ENCODE data around the gene SLC48A1. TPM values are rescaled to one million over a fixed set of nuclear protein-coding genes. Genes with fewer than 3 reads are reported as not detected.
A peak's percentile ranks its signal among the peaks of the same experiment; 100 is the strongest.

The SLC48A1 gene
- total RNA-seq, 2 donors from 2014 or later: 22.1 to 28.9 TPM

DNA sequence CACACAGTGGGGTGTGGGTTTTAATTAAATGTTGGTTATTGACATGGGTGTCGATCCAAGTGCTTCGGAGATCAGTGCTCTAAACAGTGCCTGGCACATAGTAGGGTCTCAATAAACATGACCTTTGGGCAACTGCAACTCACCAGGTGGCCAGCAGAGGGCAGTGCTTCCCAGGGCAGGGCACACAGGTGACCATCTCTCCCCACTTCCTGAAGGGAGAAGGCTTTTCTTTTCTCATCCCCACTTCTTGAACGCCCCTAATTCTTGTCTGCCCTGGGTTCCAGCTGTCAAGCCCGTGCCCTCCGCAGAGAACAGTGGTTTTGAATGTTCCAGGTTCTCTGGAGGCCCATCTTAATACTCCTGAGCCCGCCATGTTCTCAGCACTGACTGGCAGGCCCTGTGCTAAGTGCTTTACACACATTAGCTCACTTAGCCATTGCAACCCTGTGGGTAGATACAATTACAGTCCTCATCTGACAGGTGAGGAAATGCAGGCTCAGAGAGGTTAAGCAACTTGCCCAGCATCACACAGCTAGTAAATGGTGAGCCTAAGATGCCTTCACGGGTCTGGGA is 30.7 kb upstream of the SLC48A1 start:
- no peak for ATAC-seq
- intact Hi-C loops (cut with DNase I): no loop called here
- no peak for DNase-seq

DNA sequence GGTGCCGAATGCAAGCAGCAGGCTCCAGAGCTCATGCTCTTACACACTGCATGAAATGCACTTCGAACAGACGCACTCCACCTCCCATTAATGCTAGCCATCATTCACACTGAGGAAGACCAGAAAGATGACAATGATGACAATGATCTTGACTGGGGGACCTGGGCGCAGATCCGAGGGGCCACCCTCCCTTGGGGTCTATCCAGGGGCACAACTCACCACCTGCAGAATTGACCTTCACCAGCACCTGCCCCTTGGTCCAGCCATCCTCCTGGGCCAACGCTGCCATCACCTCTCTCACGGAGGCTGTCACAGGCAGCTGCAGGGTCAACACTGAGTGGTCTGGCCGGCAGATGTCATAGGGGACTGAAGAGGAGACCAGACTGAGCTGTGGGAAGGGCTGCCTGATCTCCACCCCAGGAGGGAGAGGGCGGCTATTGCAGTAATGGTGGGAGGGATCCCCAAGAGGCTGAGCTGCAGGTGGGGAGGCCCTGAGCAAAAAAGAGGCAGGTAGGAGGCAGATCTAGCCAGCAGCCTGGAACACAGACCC is 29.7 kb upstream of the SLC48A1 start:
- ATAC-seq (no peak), DNase-seq (no peak)
- intact Hi-C loops (cut with DNase I): no loop called here

DNA sequence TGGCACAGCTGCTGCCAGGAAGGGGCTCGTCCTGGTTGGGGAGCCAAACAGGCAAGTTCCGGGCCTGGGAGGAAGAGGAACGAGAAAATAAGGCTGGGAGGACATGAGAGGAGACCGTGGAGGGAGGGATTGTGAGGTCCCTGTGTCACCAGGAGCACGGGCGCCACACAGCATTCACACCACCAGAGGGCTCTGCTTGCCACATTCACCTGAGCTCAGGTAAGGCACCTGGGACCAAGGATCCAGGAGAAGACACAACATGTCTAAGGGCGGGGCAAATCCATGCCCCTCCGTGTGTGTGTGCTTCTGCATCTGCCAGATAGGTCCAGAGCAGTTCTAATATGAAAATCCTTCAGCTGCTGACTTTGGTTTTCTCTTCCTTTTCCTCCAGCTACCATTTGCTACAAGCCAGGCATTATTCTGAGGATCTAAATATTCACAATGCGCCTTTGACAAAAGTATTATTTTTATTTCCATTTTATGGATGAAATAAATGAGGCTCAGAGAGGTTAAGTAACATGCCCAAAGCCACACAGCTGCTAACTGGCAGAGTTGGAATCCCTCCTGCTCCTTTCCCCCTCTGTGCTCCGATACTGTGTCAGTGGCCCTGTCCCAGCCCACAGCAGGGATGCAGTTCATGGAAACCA is 28.9 kb upstream of the SLC48A1 start:
- intact Hi-C loops (cut with DNase I): no loop called here
- no peak for DNase-seq
- no peak for ATAC-seq

DNA sequence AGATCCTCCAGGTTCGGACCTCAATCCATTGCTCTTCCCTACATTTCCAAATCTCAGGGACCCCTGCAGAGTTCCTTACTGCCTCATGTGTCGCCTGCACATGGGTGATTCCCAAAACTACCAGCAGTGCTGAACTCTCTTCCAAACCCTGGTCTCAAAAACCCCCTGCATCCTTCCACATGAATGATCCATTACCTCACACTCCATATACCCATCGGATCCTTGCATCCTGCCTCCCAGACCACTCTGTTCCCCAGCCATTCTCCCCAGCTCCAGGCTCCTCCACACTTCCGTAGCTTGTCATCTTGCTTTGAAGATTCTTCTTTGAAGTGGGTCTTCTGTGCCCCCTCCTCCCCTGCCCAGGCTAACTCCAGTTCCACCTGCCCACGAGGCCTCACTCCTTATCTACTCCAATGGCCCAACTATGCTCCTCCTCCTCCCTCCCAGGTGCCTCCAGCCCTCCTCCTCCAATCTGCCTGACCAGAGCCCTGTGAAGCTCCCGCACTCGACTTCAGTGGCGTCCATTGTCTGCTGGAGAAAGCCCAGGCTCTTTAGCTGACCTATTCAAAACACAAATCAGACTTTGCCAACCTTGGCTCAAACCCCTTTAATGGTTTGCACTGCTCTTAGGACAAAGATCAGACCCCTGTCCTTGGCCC is 28.1 kb upstream of the SLC48A1 start:
- ATAC-seq (no peak), DNase-seq (no peak)
- intact Hi-C loops (cut with DNase I): no loop called here

DNA sequence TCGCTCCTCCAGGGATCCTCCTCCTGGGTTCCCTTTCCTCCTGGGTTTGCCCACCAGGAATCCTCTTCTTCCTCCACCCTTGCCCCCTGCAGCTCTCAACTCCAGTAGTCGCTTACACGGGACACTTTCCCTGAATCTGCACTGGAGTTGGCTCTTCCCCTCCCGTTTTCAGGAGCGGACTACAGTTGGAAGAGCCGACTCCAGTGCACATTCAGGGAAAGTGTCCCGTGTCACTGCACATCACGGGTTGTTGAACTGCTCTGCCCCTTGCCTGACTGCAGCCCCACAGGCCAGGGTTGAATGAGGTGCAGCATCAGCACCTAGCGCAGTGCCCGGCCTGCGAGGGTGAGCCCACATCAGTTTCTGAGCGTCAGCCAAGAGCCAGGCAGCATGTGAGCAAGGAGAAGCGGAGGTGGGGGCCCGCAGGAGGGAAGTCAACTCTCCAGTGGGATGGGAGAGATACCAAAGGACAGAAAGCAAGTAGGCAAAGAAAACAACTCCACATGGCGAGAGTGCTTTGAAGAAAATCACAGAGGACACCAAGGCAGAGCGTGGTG is 27.5 kb upstream of the SLC48A1 start:
- ATAC-seq (no peak), DNase-seq (no peak)
- intact Hi-C loops (cut with DNase I): no loop called here

DNA sequence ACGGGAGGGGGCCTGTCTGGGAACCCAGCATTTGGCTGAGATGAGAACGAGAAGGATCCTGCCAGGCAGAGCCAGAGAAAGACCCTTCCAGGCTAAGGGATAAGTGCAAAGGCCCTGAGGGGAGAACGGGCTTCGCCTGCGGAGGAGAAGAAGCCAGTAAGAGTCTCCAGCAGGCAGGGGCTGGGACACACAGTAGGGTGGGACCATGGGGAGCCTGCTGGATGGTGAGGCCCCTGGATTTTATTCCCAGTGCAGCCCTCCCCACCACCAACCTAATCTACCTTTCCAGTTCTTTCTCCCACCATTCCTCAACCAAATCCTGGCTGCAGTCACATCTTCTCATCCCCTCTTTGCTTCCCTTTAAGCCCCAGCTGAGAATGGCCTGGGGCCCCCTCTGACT is 27.0 kb upstream of the SLC48A1 start:
- intact Hi-C loops (cut with DNase I): no loop called here
- DNase-seq (no peak), ATAC-seq (no peak)

DNA sequence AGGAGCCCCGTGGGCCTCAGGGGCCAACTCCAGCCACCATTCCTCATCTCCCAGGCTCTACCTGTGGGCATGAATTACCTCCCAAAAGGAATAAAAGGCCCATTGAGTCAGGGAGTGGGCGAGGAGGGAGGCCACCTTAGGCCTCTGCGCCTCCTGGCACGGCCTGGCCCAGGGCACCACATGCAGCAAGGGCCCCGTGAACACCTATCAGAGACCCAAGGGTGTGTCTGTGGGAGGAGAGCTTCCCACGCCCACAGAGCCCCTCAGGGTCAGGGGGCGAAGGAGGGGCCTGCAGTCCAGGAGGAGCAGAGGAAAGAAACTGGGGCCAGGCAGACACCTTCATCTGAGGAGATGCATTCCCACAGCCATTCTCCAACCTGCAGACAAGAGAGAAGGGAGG is 26.5 kb upstream of the SLC48A1 start:
- intact Hi-C loops (cut with DNase I): no loop called here
- DNase-seq (no peak), ATAC-seq (no peak)

DNA sequence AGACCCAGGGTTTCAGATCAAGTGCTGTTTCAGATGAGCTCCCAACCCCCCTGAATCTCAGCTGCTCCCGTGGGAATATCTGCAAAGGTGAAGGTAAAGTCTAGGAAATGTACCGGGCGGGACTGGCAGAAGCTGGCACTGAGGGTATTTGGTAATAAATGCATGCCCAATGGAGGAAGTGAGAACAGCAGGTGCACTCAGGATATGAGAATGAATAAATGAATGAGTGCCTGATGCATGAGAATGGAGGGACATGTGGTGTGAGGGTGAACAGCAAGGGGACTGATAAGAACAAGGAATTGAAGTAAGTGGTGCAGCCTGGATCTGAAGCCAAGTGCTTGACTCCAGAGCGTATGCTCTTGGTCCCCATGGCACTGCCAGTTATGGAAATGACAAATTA is 25.9 kb upstream of the SLC48A1 start:
- intact Hi-C loops (cut with DNase I): no loop called here
- DNase-seq (no peak), ATAC-seq (no peak)

DNA sequence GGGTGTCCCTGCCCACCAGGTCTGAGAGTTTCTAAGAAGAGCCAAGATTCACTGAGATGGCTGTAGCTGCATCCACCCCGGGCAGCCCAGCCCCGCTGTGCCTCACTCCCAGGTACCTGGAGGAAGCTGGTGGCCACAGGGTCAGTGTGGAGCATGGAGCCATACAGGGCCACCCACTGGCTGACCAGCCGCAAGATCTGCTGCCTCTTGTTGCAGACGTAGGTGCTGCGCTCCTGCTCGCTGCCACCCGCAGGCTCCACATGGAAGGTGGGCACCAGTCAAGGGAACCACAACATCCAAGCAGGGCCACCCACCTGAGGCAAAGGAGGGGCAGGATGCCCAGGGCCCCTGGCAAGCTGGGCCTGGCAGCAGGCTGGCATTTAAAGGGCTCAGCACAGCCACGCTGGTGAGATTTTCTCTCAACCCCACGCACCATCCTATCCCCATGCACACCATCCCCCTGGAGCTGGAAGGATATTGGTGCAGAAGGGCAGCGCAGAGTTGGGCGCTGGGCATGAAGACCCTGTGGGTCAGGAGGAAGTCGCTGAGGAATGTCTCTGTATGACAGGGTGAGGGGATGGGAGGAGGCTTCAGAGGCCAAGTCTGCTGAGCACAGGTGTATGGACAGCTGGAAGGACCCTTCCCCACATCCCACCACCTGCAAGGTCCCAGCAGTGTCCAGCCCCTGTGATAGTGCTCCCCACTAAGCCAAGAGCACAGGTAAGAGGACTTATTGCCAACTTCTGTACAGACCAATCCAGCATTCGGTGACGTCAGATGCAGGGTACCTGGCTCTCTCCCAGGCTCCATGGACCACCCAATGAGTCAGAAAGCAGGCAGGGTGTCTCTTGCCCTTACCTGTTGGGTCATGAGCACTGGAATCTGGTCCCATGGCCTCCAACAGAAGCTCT is 25.2 kb upstream of the SLC48A1 start:
- intact Hi-C loops (cut with DNase I): no loop called here
- no peak for ATAC-seq
- DNase-seq: no peak

DNA sequence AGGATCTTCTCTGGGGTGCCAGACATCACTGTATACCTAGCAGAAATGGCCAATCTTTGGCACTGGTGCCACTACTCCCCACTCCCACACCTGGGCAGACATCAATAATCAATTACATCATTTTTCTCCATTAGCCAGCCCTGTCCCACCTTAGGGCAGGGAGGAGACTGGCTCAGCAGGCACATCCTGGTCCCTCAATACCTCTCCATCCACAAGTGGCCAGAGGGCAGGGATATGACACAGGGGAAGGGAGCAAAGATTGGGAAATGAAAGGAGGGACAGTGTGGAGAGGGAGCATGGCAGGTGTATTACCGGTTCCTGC is 24.6 kb upstream of the SLC48A1 start:
- DNase-seq (no peak), ATAC-seq (no peak)
- intact Hi-C loops (cut with DNase I): no loop called here

DNA sequence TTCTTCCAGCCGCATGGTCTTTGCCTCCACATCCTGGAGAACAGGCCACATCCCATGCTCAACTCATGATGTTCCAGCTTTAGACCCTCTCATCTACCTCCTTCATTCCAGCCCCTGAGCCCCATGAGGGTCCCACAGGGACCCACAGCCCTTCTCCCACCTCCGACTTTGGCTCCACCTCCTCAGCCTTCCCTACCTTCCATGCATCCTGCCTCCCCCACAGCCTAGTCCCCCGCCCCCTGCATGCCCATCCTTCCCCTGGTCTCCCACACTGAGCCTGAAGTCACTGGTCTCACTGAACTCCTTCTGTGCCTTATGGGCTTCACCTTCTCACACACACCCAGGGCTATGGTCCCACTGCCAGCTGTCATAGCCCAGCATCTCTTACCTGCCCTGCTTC is 24.1 kb upstream of the SLC48A1 start:
- no peak for ATAC-seq
- intact Hi-C loops (cut with DNase I): no loop called here
- no peak for DNase-seq

DNA sequence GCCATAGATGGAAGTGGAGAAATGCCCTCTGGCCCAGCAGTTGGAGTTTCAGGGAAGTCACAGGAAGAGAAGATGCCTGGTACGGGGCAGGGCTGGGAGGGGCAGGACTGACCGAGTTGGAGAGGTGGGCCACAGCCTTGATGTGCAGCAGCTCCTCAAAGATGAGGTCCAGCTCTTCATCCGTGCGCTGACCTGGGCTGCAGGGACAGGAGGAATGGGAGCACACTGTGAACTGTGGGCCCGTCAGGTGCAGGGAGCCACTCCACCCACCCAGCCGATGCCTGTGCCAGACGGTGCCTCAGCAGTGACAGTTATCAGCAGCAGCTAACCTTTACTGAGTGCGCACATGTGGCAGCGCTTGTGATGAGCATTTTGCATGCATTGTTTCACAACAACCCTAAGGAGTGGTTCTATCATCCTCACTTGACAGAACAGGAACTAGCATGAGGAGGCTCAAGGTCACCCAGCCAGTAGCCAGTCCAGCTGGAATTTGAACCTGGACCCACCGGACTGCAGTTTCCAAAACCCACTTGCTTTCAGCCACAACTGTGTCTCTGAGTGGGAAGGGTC is 22.7 kb upstream of the SLC48A1 start:
- DNase-seq: no peak
- ATAC-seq: no peak
- intact Hi-C loops (cut with DNase I): no loop called here

DNA sequence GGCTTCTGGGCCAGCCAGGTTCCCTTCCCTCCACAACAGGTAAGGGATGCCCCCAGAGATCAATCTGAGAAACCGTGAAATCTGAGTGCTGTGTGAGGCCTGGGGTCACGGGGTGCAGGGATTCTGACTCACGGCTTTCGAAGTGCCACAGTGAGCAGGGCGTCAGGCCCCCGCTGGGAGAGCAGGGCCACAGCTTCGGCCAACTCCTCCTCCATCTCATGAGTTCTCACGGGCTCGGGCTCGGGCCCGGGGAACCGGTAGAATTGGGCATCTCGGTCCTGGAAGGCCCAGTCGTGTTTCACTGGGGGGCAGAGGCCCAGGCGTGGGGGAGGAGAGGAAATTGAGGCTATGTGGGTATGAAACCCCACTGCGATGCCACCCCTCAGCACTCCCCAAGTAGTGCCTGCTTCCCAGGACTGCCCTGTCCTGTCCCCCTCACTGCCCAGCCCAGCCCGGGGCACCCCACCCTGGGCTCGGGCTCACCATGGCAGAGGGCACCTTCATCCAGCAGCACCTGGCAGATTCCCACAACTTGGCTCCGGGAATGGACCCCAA is 22.0 kb upstream of the SLC48A1 start:
- no peak for ATAC-seq
- DNase-seq: no peak
- intact Hi-C loops (cut with DNase I): no loop called here

DNA sequence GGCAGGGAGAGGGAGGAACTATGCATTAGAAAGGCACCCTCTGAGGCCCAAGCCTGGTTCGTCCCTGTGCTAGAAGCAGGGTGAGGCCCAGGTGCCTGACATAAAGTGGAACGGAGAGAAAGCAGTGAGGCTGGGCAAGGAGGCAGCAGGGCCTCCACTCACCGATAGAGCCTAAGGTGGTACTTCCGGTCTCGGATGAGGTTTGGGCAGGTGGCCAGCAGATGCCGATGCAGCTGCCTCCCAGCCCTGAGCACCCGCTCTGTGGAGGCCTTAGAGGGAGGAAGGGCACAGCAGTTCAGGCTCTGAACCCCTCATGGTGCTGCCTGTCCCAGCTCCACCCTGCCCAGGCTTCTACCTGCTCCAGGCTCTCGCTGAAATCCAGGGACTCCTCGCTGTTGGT is 21.5 kb upstream of the SLC48A1 start:
- DNase-seq (no peak), ATAC-seq (no peak)
- intact Hi-C loops (cut with DNase I): no loop called here

DNA sequence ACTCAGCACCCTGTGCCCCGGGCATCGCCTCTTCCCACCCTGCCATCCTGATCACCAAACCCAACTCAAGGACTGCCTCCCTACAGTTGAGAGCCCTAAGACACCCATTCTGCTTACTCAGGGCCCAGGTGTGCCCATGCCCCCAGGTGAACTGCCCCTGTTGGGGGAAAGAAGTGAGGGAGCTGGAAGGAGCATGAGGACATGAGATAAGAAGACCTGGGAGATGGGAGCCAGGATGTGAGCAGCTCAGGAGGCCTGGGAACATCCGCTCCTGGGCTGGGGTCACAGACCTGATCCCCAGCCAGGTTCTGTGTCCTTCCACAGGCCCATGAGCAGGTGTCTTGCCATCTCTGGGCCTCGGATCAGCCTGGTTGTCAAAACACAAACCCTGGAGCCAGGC is 20.9 kb upstream of the SLC48A1 start:
- intact Hi-C loops (cut with DNase I): no loop called here
- DNase-seq: no peak

DNA sequence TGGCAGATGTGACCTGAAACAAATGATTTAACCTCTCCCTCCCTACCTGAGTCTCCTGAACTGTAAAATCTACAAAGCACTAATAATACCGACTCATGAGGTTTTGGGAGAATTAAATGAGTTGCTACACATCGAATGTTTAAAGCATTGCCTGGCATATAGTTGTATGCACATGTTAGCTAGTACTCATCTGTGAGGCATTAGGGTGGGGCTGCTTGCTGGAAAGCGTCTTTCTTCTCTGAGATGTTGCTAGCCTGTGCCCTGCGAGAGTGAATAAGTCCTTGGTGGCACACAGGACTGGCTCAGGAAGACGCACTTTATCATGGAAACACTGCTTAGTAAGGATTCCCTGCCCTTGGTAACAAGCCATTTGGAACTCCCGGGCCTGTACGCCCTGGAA is 20.5 kb upstream of the SLC48A1 start:
- DNase-seq (no peak), ATAC-seq (no peak)
- intact Hi-C loops (cut with DNase I): no loop called here

More for the DNA sequence above, 20.9 kb upstream of the SLC48A1 start:
- no peak for ATAC-seq

DNA sequence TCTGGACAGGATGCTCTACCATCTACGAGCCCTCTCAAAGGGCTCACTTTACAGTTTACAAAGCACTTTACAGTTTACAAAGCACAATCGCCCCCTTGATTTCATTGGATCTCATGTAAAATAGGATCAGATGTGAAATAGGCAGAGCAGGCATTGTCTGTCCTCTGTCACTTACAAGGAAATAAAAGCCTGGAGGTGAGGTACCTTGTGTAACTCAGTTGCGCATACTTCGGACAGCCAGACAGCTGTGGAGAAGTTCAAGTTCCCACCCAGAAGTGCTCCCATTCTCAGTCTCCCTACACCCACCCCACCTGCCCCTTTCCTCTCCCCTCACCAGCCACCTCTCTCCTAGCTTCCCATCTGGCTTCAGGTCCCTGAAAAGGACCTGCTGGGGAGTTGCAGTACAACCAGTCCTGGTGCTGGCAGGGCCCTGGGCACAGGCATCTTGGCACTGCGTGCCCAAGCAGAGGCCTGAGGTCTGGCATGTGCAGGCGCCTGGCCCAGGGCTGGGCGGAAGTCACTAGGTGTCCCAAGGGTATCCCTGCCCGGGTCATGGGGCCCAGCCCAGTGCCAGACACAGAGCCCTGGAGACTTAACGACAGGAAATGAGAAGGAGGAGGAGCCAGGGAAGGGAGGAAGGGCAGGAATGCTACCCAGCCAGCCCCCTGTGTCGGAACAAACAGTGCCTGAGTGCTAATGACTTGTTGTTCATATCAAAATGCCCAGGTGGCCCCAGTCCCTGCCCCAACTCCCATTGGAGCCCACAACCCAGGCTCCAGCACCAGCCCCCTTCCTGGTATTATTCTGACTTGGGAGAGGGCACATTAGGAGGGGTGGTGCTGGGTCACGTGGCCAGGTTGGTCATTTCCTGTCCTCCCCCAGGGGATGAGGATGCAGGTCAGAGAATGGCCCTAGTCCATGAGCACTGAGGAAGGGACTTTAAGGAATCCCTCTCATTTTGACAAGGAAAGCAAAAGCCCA is 19.7 kb upstream of the SLC48A1 start:
- DNase-seq: peak; percentile 86
- intact Hi-C loops (cut with DNase I): no loop called here
- peak; percentile 81 to 86 for ATAC-seq

DNA sequence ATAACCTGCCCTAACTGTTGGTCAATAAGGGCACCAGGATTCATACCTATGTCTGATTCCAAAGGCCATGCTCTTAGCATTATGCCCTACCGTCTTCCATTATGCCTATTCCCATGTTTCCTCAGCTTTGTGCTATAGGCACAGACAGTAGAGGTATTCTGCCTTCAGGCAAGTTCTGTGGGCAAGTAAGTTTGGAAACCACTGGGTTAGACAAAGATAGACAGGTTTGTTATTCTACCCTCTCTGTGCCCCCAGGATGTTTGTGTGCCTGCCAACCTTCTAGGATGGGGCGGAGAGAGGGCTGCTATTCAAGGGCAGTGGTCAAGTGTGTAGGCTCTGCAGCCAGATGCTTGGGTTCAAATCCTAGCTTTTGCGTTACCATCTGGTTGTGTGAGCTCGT is 18.9 kb upstream of the SLC48A1 start:
- intact Hi-C loops (cut with DNase I): no loop called here
- DNase-seq (no peak), ATAC-seq (no peak)

All from left cardiac atrium (tissue), 4 donors.